Measurements from ENCODE around the gene SHLD2. TPM values are rescaled to one million over a fixed set of nuclear protein-coding genes. Genes with fewer than 3 reads are reported as not detected.
"Not testable (repeated sequence)": the region's sequence is repeated elsewhere in the genome, so short reads cannot be mapped to it uniquely, and the experiment has no call there.

SHLD2 gene
- total and polyA plus RNA-seq, 2 of the 4 experiments (the other 2 are of a cell fraction) = 10.6 to 19.9 TPM

- H4K91ac ChIP-seq (ENCODE audit: insufficient read depth, low read depth, low read length); H3K27ac ChIP-seq (ENCODE audit: insufficient read depth, low read length); H4K20me1 ChIP-seq (ENCODE audit: insufficient read depth, low read length); H2BK15ac ChIP-seq (ENCODE audit: low read depth, low read length); H3K23ac ChIP-seq (ENCODE audit: low read depth, low read length); ATAC-seq (ENCODE audit: low read depth); H3K56ac ChIP-seq (ENCODE audit: extremely low read depth, insufficient read depth, low read length); H3K4me3 ChIP-seq (ENCODE audit: insufficient read depth, low read depth, low read length); H2AK9ac ChIP-seq (replicated peaks; ENCODE audit: low read depth, low read length, poor library complexity); H3K14ac ChIP-seq (replicated peaks; ENCODE audit: low read depth, low read length); H3K4me1 ChIP-seq (ENCODE audit: control insufficient read depth, insufficient read depth, low read length); H2AK5ac ChIP-seq (ENCODE audit: low read depth, low read length); in situ Hi-C loops (cut with MboI; ENCODE audit: low sequenced_read_pairs); H3K18ac ChIP-seq (ENCODE audit: low read depth, low read length); H3K27me3 ChIP-seq (ENCODE audit: control insufficient read depth, insufficient read depth, low read length); CTCF ChIA-PET; H2AFZ ChIP-seq (replicated peaks; ENCODE audit: low read length, poor library complexity); H3K9me1 ChIP-seq (ENCODE audit: insufficient read depth, low read length); H4K5ac ChIP-seq (ENCODE audit: low read depth, low read length); H3K36me3 ChIP-seq (ENCODE audit: control insufficient read depth, insufficient read depth, low read length); POLR2A ChIA-PET (ENCODE audit: unreplicated experiment); intact Hi-C loops (cut with micrococcal nuclease); H3K4ac ChIP-seq (ENCODE audit: low read depth, low read length); H2BK20ac ChIP-seq (ENCODE audit: low read depth, low read length); H3K9ac ChIP-seq (ENCODE audit: low read depth, low read length); BruUV-seq (replicated peaks); H2BK120ac ChIP-seq (ENCODE audit: low read depth, low read length); DNase-seq; H3K4me2 ChIP-seq (ENCODE audit: low read depth, low read length); H2BK5ac ChIP-seq (ENCODE audit: low read depth, low read length, poor library complexity, severe bottlenecking); dilution Hi-C loops (cut with HindIII; ENCODE audit: low sequenced_read_pairs, unreplicated experiment); H4K8ac ChIP-seq (ENCODE audit: low read depth in 2 of 2, low read length in 2 of 2); H3K79me1 ChIP-seq (ENCODE audit: low read depth in 1 of 2, low read length in 2 of 2); H3K9me3 ChIP-seq (ENCODE audit: control insufficient read depth, insufficient read depth, low read length): not testable (repeated sequence)
- no CpG with 5 or more reads among the region's 3 CpGs for WGBS, 2 experiments (ENCODE audit: extremely low coverage in 2 of 2, insufficient read length in 1 of 2)
Observed at GRCh38 chr10:87225148-87225547, 130.1 kb downstream of the SHLD2 start, which contains the start of gene NUTM2A. TSS of gene NUTM2A (plus strand) at chr10:87225448. CDS start at chr10:87225831, 383 bp downstream.

GRCh38 chr10:87228247-87228646 is 133.2 kb downstream of the SHLD2 start:
- H3K27me3 ChIP-seq (ENCODE audit: control insufficient read depth, insufficient read depth, low read length); H3K4me2 ChIP-seq (ENCODE audit: low read depth, low read length); ATAC-seq (ENCODE audit: low read depth); H3K23ac ChIP-seq (ENCODE audit: low read depth, low read length); H3K27ac ChIP-seq (ENCODE audit: insufficient read depth, low read length); H3K9me1 ChIP-seq (ENCODE audit: insufficient read depth, low read length); H4K20me1 ChIP-seq (ENCODE audit: insufficient read depth, low read length); H4K5ac ChIP-seq (ENCODE audit: low read depth, low read length); H3K56ac ChIP-seq (ENCODE audit: extremely low read depth, insufficient read depth, low read length); CTCF ChIA-PET; H3K14ac ChIP-seq (replicated peaks; ENCODE audit: low read depth, low read length); POLR2A ChIA-PET (ENCODE audit: unreplicated experiment); H2BK5ac ChIP-seq (ENCODE audit: low read depth, low read length, poor library complexity, severe bottlenecking); H2BK120ac ChIP-seq (ENCODE audit: low read depth, low read length); H2BK20ac ChIP-seq (ENCODE audit: low read depth, low read length); dilution Hi-C loops (cut with HindIII; ENCODE audit: low sequenced_read_pairs, unreplicated experiment); H2AFZ ChIP-seq (replicated peaks; ENCODE audit: low read length, poor library complexity); H3K79me1 ChIP-seq (ENCODE audit: low read depth in 1 of 2, low read length in 2 of 2); BruUV-seq (replicated peaks); H3K18ac ChIP-seq (ENCODE audit: low read depth, low read length); H3K4ac ChIP-seq (ENCODE audit: low read depth, low read length); H4K91ac ChIP-seq (ENCODE audit: insufficient read depth, low read depth, low read length); H3K9ac ChIP-seq (ENCODE audit: low read depth, low read length); H3K36me3 ChIP-seq (ENCODE audit: control insufficient read depth, insufficient read depth, low read length); H4K8ac ChIP-seq (ENCODE audit: low read depth in 2 of 2, low read length in 2 of 2); DNase-seq; H3K4me1 ChIP-seq (ENCODE audit: control insufficient read depth, insufficient read depth, low read length); intact Hi-C loops (cut with micrococcal nuclease); H3K9me3 ChIP-seq (ENCODE audit: control insufficient read depth, insufficient read depth, low read length); H2BK15ac ChIP-seq (ENCODE audit: low read depth, low read length); H2AK5ac ChIP-seq (ENCODE audit: low read depth, low read length); H3K4me3 ChIP-seq (ENCODE audit: insufficient read depth, low read depth, low read length); in situ Hi-C loops (cut with MboI; ENCODE audit: low sequenced_read_pairs); H2AK9ac ChIP-seq (replicated peaks; ENCODE audit: low read depth, low read length, poor library complexity): not testable (repeated sequence)
- WGBS, 2 experiments (ENCODE audit: extremely low coverage in 2 of 2, insufficient read length in 1 of 2) = no CpG with 5 or more reads among the region's 20 CpGs
